ENCODE measurements around the gene HDAC5. TPM values are rescaled to one million over a fixed set of nuclear protein-coding genes. Genes with fewer than 3 reads are reported as not detected.

HDAC5 gene
- total and polyA plus RNA-seq, 2 of the 8 experiments (the other 6 are each of a cell fraction or from before 2014, with no cell fraction given) = 48.5 to 54.4 TPM

GRCh38 chr17:44053125-44053872, 70.1 kb downstream of the HDAC5 start:
- no peak overlapping the region for H3K14ac ChIP-seq (ENCODE audit: insufficient read length)
- H4K20me1 ChIP-seq (replicated peaks in 1 of 2; ENCODE audit: control insufficient read depth in 1 of 2, insufficient read depth in 2 of 2, low read length in 2 of 2) = peaks cover 9 to 10% of the 10 kb centered on the region in 2 experiments
- H3K23ac ChIP-seq (ENCODE audit: insufficient read length) = no peak overlapping the region
- WGBS, 2 experiments (ENCODE audit: extremely low coverage in 1 of 2, insufficient coverage in 1 of 2, insufficient read length in 1 of 2, insufficient replicate concordance in 2 of 2, low coverage in 1 of 2, low lambda C conversion rate in 2 of 2, missing lambda C conversion rate in 1 of 2) = 92% methylated on average over 3 of the region's 3 CpGs; no CpG with 5 or more reads in 1 of the 2 experiments
- H3K4me3 ChIP-seq (ENCODE audit: extremely low read depth in 1 of 4, insufficient read depth in 2 of 4, low read depth in 3 of 4, low read length in 4 of 4) = no peak overlapping the region
- no peak overlapping the region for H2AFZ ChIP-seq (ENCODE audit: low read length)
- H3K23me2 ChIP-seq (ENCODE audit: low read depth, low read length) = no peaks in the 10 kb centered on the region
- peaks cover 5 to 82% of the 10 kb centered on the region in 2 experiments; a peak in 3 of 4 replicates for H3K79me2 ChIP-seq (ENCODE audit: control insufficient read depth in 1 of 2, insufficient read depth in 2 of 2, low read length in 2 of 2)
- H2BK12ac ChIP-seq (ENCODE audit: low read depth, low read length) = no peak overlapping the region
- no peak overlapping the region for H4K8ac ChIP-seq (ENCODE audit: extremely low read depth, insufficient read depth, low read length)
- no peak overlapping the region for H3K27ac ChIP-seq (ENCODE audit: low read depth, low read length)
- DNase-seq (ENCODE audit: low read depth in 1 of 2, low spot score in 2 of 2) (no peak), FAIRE-seq (no peak)
- ChIA-PET CTCF (ENCODE audit: partially characterized antibody) (interaction anchor here (3.7 kb wide), 1 partner anchor 11 kb away, joined by 23 read pairs; no protein-coding TSS in a partner anchor), POLR2A (ENCODE audit: partially characterized antibody) (interaction anchor here (2.0 to 2.1 kb wide), 2 partner anchors 11 kb away, joined by 4 to 6 read pairs; no protein-coding TSS in a partner anchor)
- no peaks in the 10 kb centered on the region for H3K9me3 ChIP-seq (ENCODE audit: insufficient read depth in 2 of 2, low read depth in 1 of 2, low read length in 1 of 2)
- TF ChIP-seq NRF1 (IDR thresholded peaks at IDR 0.05; ENCODE audit: low read depth, low read length) (no peak), KDM5A (IDR thresholded peaks at IDR 0.05; ENCODE audit: low read length) (no peak), HDAC6 (IDR thresholded peaks at IDR 0.05; ENCODE audit: low read depth, low read length) (no peak), CHD1 (IDR thresholded peaks at IDR 0.05; ENCODE audit: low read depth, low read length) (no peak), BACH1 (IDR thresholded peaks at IDR 0.05; ENCODE audit: low read length) (no peak), TBP (IDR thresholded peaks at IDR 0.05; ENCODE audit: low read depth, low read length) (no peak), TEAD4 (IDR thresholded peaks at IDR 0.05; ENCODE audit: low read depth, low read length) (no peak), CBX5 (IDR thresholded peaks at IDR 0.05; ENCODE audit: low read depth, low read length) (no peak), GABPA (IDR thresholded peaks at IDR 0.05; ENCODE audit: borderline replicate concordance, insufficient read depth, low read length) (no peak), KDM1A (IDR thresholded peaks at IDR 0.05; ENCODE audit: borderline replicate concordance, low read length) (no peak), JUN (IDR thresholded peaks at IDR 0.05; ENCODE audit: low read depth, low read length) (no peak), MAFK (IDR thresholded peaks at IDR 0.05; ENCODE audit: low read depth, low read length) (no peak), GTF2F1 (IDR thresholded peaks at IDR 0.05; ENCODE audit: borderline replicate concordance, low read depth, low read length) (no peak)
- no peaks in the 10 kb centered on the region for H3K4me1 ChIP-seq (replicated peaks in 1 of 4; ENCODE audit: control insufficient read depth in 3 of 4, insufficient read depth in 4 of 4, low read length in 3 of 4)
- H2BK20ac ChIP-seq (ENCODE audit: low read length) = no peak overlapping the region
- no peak overlapping the region for H3K18ac ChIP-seq (ENCODE audit: extremely low read depth, low read length)
- no peak overlapping the region for H2BK15ac ChIP-seq (ENCODE audit: low read length)
- H3K9ac ChIP-seq (replicated peaks in 1 of 4; ENCODE audit: extremely low read depth in 1 of 4, low read depth in 3 of 4, low read length in 3 of 4) = no peak overlapping the region
- H3K27me3 ChIP-seq (replicated peaks in 1 of 4; ENCODE audit: control insufficient read depth in 3 of 4, extremely low read depth in 1 of 4, insufficient read depth in 3 of 4, low read length in 3 of 4) = no peaks in the 10 kb centered on the region
- peaks cover 6% of the 10 kb centered on the region; the same call in 1 of the 2 replicates for H3K79me1 ChIP-seq (ENCODE audit: low read depth, low read length)
- no peak overlapping the region for H3K56ac ChIP-seq (replicated peaks; ENCODE audit: insufficient read length, low read depth, low read length)
- H4K91ac ChIP-seq (replicated peaks; ENCODE audit: insufficient read length, low read length) = no peak overlapping the region
- H2AK5ac ChIP-seq (ENCODE audit: low read depth, low read length) = no peak overlapping the region
- H3K4me2 ChIP-seq (ENCODE audit: insufficient read depth in 1 of 2, low read depth in 2 of 2, low read length in 2 of 2) = no peak overlapping the region
- H2BK120ac ChIP-seq (replicated peaks; ENCODE audit: low read depth, low read length) = no peak overlapping the region
- H2BK5ac ChIP-seq (ENCODE audit: low read depth, low read length) = no peak overlapping the region
- H3K4ac ChIP-seq (replicated peaks; ENCODE audit: insufficient read length, low read depth, low read length) = no peak overlapping the region
- H3K36me3 ChIP-seq (ENCODE audit: control insufficient read depth in 2 of 4, insufficient read depth in 4 of 4, low read length in 3 of 4) = peaks cover 9 to 74% (median 43%) of the 10 kb centered on the region in 4 experiments
- no peak overlapping the region for H4K5ac ChIP-seq (ENCODE audit: insufficient read length, low read depth, low read length)

Measured in H1 (cell line).